Measurements from ENCODE around the gene TNFRSF19.
A peak's percentile ranks its signal among the peaks of the same experiment; 100 is the strongest.

TNFRSF19 gene

GRCh38 chr13:23557733-23558132, 12.5 kb upstream of the TNFRSF19 start:
- no peak overlapping the region for H3K27ac Mint-ChIP-seq
- H3K27me3 Mint-ChIP-seq = peaks cover 26% of the 10 kb centered on the region
- no peak overlapping the region for H3K4me3 Mint-ChIP-seq

DNA sequence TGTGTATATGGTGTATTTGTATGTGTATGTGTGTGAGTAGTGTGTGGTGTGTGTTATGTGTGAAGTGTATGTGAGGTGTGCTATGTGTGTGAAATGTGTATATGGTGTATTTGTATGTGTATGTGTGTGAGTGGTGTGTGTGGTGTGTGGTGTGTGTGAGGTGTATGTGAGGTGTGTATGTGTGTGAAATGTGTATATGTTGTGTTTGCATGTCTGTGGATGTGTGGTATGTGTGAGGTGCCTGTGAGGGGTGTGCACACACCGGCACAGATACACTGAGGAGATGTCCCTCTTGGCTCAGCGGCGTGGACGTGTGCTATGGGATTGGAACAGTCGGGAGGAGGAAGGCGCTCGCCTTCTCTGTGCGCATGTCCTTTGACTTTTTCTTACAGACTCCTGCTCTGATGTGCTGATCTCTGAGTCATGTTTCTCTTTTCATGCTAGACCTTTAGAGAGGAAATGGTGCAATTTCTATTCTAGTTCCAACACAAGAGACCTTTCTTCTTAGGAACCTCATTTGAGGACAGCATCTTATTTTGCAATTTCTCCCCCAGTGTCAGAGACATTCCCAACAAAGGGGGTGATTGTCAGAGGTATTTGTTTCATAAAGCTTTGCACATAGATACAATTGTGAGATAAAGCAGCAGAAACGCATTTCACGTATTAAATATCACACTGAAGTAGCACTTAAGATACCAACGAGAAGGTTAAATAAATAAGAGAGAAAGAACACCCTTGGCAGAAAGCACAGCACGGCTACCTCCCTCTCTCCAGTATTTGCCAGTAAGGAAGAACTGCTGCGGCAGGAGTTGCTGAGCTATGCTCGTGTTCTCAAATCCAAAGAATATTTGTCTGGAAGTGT, 11.3 kb upstream of the TNFRSF19 start:
- Mint-ChIP-seq H3K36me3 (ENCODE audit: low read depth) (no peaks in the 10 kb centered on the region), H3K27ac (no peak overlapping the region), H3K4me3 (no peak overlapping the region), H3K9me3 (no peaks in the 10 kb centered on the region), H3K4me1 (ENCODE audit: low read depth) (peaks cover 5% of the 10 kb centered on the region), H3K27me3 (peaks cover 33% of the 10 kb centered on the region)
- DNase-seq = peak; percentile 53

More at GRCh38 chr13:23557733-23558132, 12.5 kb upstream of the TNFRSF19 start:
- Mint-ChIP-seq H3K36me3 (ENCODE audit: low read depth) (no peaks in the 10 kb centered on the region), H3K9me3 (no peaks in the 10 kb centered on the region), H3K4me1 (ENCODE audit: low read depth) (peaks cover 5% of the 10 kb centered on the region)
- DNase-seq = no peak

DNA sequence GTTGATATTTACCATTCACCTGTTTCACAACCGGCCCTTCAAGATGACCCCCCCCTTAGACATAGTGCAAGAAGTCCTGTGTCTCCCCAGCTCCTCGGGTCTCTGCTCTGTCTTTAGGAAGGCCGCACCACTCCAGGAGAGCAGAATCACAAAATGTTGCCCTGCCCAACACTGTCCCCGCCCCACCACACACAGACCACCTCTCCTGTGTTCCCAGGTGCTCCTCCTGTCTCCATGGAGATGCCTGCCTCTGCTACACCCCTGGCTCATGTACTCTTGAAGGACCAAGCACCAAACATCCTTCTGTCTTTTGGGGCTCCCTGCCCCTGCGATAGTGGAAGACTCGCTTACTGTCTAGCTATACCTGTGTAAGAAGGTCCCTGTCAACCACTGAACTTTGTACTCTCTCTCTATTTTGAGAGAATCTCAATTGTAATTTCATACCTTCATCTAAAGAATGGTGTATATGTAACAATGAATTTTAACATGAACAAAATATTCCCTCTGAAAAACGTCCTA, 9.6 kb upstream of the TNFRSF19 start:
- Mint-ChIP-seq H3K27me3 (peaks cover 22% of the 10 kb centered on the region), H3K4me3 (no peak overlapping the region), H3K9me3 (no peaks in the 10 kb centered on the region), H3K36me3 (ENCODE audit: low read depth) (no peaks in the 10 kb centered on the region), H3K27ac (peak overlapping the region; percentile 8), H3K4me1 (ENCODE audit: low read depth) (peaks cover 5% of the 10 kb centered on the region)
- DNase-seq = no peak

GRCh38 chr13:23561261-23561660, 9.0 kb upstream of the TNFRSF19 start:
- Mint-ChIP-seq H3K9me3 (no peaks in the 10 kb centered on the region), H3K4me1 (ENCODE audit: low read depth) (peaks cover 5% of the 10 kb centered on the region), H3K36me3 (ENCODE audit: low read depth) (no peaks in the 10 kb centered on the region), H3K4me3 (no peak overlapping the region), H3K27me3 (peaks cover 28% of the 10 kb centered on the region), H3K27ac (no peak overlapping the region)
- no peak for DNase-seq

DNA sequence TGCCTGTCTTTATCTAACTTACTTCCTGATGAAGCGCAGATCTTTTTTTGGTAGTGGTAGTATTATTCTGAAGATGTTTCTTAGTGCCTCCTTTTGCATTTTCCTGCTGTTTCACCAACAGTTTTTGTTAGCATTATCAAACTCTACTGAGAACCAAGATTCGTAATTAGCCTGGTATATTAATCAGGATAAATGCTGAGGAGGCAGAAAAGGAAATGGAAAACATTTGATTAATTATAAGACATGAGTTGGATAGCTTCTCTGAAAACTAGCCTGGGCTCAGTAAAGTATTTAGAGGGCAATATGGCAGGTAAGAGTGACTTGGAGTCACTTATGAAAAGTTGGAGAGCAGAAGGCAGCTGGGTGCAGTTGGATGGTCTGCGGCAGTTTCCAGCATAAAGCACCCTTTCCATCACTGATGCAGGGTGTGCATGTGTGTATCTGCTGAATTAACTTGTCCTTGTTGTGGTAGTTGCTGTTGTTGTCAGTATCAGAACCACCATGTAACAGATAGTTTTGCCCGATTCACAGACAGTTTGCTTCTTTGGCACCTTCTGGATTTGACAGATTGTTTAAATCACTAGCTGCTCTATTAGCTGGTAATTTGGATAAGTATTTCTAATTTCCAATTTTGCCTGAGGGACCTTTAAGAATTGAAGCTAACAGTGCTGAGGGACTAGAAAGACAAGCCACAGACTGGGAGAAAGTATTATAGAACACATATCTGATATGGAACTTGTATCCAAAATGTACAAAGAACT, 6.9 kb upstream of the TNFRSF19 start:
- no peak overlapping the region for H3K4me3 Mint-ChIP-seq
- H3K36me3 Mint-ChIP-seq (ENCODE audit: low read depth) = no peaks in the 10 kb centered on the region
- DNase-seq = no peak
- H3K27me3 Mint-ChIP-seq = peaks cover 43% of the 10 kb centered on the region
- H3K27ac Mint-ChIP-seq = no peak overlapping the region
- H3K9me3 Mint-ChIP-seq = no peaks in the 10 kb centered on the region
- peaks cover 5% of the 10 kb centered on the region for H3K4me1 Mint-ChIP-seq (ENCODE audit: low read depth)

DNA sequence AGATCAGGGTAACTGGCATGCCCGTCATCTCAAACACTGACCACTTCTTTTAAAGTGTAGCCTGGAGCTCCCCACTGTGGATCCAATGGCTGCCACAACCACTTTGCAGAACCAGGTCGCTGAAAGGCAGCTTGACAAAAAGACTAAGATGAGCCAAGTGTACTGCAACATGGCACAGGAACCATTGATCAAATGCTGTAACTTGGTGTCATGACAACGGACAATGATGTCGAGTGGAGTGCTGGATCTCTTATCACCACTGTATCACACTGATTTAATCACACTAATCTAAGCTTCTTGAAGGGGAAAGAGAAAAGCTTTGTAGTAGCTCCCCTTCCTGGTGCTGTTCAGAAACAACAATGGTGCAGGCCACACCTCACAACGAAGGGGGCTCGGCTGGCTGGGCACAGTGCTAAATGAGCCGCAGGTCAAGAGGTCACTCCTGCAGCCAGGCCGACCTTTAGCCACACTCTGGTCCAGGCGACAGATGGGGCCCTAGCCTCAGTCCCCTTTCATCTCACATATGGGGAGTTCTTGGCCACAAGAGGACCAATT, 2.2 kb upstream of the TNFRSF19 start:
- H3K4me1 Mint-ChIP-seq (ENCODE audit: low read depth) = peaks cover 7% of the 10 kb centered on the region
- H3K27me3 Mint-ChIP-seq = peaks cover 79% of the 10 kb centered on the region

DNA sequence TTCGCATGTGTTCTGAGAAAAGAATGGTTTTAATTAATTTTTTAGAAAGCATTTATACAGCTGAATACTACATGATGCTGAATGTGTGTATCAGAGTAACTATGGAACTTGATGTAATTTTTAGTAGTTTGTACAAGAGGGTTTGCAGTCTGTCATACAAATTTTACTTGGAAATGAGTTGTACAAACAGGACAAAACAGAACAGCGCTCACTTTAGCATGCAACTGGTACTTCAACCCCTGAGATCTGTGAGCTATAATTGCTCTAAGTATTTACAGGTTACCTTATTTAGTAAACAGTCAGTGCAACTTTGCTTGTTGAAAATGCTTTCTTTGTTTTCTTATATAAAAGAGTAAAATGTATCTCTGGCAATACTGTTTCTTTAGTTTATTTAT, 706 bp downstream of the TNFRSF19 start:
- peaks cover 79% of the 10 kb centered on the region for H3K27me3 Mint-ChIP-seq
- peaks cover 14% of the 10 kb centered on the region for H3K4me1 Mint-ChIP-seq (ENCODE audit: low read depth)
- no peaks in the 10 kb centered on the region for H3K9me3 Mint-ChIP-seq
- no peak for DNase-seq
- H3K4me3 Mint-ChIP-seq = no peak overlapping the region
- H3K36me3 Mint-ChIP-seq (ENCODE audit: low read depth) = no peaks in the 10 kb centered on the region
- H3K27ac Mint-ChIP-seq = no peak overlapping the region

More for the DNA sequence above, 2.2 kb upstream of the TNFRSF19 start:
- Mint-ChIP-seq H3K36me3 (ENCODE audit: low read depth) (no peaks in the 10 kb centered on the region), H3K27ac (no peak overlapping the region), H3K4me3 (no peak overlapping the region), H3K9me3 (no peaks in the 10 kb centered on the region)
- DNase-seq = no peak

DNA sequence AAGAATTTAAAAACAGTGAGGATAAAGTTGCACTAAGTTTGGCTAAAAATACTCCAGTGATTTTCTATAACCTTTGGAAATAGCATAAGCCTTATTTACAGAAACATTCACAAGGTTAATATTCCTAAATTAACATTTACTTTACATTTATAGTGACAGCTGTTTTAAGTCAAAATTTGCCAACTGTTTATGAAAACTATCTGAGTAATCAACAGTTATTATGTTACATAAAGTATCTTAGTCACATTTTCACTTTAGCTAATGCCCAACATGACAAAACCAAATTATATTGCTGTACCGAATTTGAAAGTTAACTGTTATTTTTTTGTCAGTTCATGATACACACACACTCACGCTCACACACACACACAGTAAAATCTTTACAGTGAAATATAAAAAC, 1.2 kb downstream of the TNFRSF19 start:
- Mint-ChIP-seq H3K4me1 (ENCODE audit: low read depth) (peaks cover 14% of the 10 kb centered on the region), H3K27me3 (peaks cover 78% of the 10 kb centered on the region), H3K36me3 (ENCODE audit: low read depth) (no peaks in the 10 kb centered on the region), H3K9me3 (no peaks in the 10 kb centered on the region), H3K4me3 (no peak overlapping the region), H3K27ac (no peak overlapping the region)
- DNase-seq = no peak

DNA sequence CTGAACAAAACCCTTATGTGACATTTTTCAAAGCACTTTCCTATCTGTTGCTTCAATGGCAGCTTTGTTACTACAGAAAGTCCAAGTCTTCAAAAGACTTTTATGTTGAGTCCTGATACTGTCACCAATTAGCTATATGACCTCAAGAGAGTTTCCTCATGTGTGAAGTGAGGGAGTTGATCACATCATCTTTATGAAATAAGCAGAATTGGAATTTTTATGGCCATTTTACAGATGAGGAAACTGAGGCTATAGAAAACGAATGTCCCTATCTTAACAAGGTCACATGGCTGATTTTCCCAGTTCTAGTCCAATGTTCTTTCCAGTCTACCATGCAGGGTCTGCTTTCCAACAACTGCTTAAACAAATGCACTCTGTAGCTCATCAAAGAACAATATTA, 2.6 kb downstream of the TNFRSF19 start:
- Mint-ChIP-seq H3K27me3 (peaks cover 81% of the 10 kb centered on the region), H3K27ac (no peak overlapping the region), H3K4me3 (no peak overlapping the region), H3K9me3 (no peaks in the 10 kb centered on the region), H3K4me1 (ENCODE audit: low read depth) (peaks cover 14% of the 10 kb centered on the region), H3K36me3 (ENCODE audit: low read depth) (no peaks in the 10 kb centered on the region)
- no peak for DNase-seq

- H3K4me1 Mint-ChIP-seq (ENCODE audit: low read depth) = peaks cover 18% of the 10 kb centered on the region
- no peak for DNase-seq
- no peaks in the 10 kb centered on the region for H3K36me3 Mint-ChIP-seq (ENCODE audit: low read depth)
- no peak overlapping the region for H3K4me3 Mint-ChIP-seq
- peak overlapping the region; percentile 47 for H3K27ac Mint-ChIP-seq
- H3K27me3 Mint-ChIP-seq = peaks cover 72% of the 10 kb centered on the region
- no peaks in the 10 kb centered on the region for H3K9me3 Mint-ChIP-seq
Observed at GRCh38 chr13:23574421-23575145, 4.4 kb downstream of the TNFRSF19 start.

- Mint-ChIP-seq H3K27ac (no peak overlapping the region), H3K9me3 (no peaks in the 10 kb centered on the region), H3K27me3 (peaks cover 71% of the 10 kb centered on the region), H3K36me3 (ENCODE audit: low read depth) (no peaks in the 10 kb centered on the region), H3K4me1 (ENCODE audit: low read depth) (peaks cover 19% of the 10 kb centered on the region), H3K4me3 (no peak overlapping the region)
- DNase-seq = no peak
Observed at GRCh38 chr13:23575632-23576031, 5.4 kb downstream of the TNFRSF19 start.

DNA sequence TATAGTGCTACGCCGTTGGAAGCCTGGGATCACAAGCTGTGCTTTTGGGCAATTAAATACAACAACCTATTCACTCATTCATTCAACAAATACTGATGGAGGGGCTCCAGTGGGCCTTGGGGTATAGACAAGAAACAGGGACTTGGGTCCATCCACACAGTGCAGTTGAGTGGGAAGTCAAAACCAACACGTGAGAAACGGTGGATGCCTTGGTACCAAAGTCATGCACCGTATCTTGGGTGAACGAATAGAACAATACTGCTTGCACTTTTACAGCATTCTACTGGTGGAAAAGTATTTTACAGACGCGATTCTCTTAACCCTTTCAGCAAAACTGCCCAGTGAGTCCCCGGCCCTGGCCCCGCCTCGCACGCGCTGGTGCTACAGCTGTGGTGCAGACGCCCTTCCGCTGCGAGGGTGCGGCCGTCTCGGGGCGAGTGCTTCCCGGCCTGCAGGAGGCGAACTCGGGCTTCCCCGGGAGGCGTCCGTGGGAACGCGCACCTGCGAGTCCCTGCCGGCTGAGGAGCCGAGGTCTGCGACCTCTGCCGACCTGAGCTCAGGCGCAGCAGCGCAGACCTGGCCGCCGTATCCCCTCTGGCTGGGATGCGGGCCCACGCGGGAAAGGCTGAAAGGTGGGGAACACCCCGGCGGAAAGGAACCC, 8.3 kb downstream of the TNFRSF19 start:
- no peak overlapping the region for H3K27ac Mint-ChIP-seq

DNA sequence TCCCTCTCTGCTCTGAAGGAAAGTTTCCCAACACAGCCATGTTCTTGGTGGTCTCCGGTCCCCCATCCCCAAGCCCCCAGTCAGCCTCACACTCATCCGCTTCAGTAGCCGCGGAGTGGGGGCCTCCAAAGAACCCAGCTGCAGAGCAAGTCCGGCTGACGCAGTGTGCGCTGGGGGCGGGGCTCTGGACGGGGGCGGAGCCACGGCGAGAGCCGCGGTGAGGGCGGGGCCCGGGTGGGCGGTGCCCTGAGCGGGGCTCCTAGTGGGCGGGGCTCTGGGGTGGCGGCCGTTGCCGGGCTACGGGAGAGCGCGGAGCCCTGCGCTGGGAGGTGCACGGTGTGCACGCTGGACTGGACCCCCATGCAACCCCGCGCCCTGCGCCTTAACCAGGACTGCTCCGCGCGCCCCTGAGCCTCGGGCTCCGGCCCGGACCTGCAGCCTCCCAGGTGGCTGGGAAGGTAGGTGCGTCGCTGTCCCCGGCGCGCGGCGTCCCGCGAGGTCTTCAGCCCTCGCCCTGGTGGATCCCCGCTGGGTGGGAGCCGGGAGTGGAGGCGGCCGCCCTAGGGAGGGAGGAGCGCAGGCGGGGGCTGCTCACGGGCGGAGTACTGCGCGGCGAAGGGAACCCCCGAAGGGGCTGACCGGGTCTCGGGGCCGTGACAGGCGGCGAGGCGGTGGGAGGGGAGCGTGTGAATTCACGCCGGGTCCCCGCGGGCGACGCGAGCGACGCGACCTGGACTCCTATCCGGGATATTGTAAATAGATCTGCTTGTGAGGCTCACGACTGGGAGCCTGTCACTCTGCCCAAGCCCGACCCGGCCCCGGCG, 9.1 kb downstream of the TNFRSF19 start:
- Mint-ChIP-seq H3K4me1 (ENCODE audit: low read depth) (peaks cover 19% of the 10 kb centered on the region), H3K36me3 (ENCODE audit: low read depth) (no peaks in the 10 kb centered on the region), H3K4me3 (peak overlapping the region; percentile 77), H3K27me3 (peaks cover 71% of the 10 kb centered on the region), H3K27ac (no peak overlapping the region), H3K9me3 (no peaks in the 10 kb centered on the region)
- DNase-seq = peak; percentile 97

More for the DNA sequence above, 8.3 kb downstream of the TNFRSF19 start:
- peak; percentile 81 for DNase-seq
- peaks cover 19% of the 10 kb centered on the region for H3K4me1 Mint-ChIP-seq (ENCODE audit: low read depth)
- H3K36me3 Mint-ChIP-seq (ENCODE audit: low read depth) = no peaks in the 10 kb centered on the region
- peaks cover 67% of the 10 kb centered on the region for H3K27me3 Mint-ChIP-seq
- peak overlapping the region; percentile 77 for H3K4me3 Mint-ChIP-seq
- no peaks in the 10 kb centered on the region for H3K9me3 Mint-ChIP-seq
